Thyroid gland (tissue), 4 donors: ENCODE data around the gene STAC. TPM values are rescaled to one million over a fixed set of nuclear protein-coding genes. Genes with fewer than 3 reads are reported as not detected.
"Not testable (repeated sequence)": the region's sequence is repeated elsewhere in the genome, so short reads cannot be mapped to it uniquely, and the experiment has no call there.

Source experiments
- DNase-seq, 2 donors: peaks; one replicate each; pipeline ENCODE4 v3.0.0-alpha.2; 2019
- H3K27ac ChIP-seq, 3 donors: fragments of 200-600 bp; sonication (generic); 1 replicate in 2 of 3; 2 replicates in 1 of 3; pipeline ENCODE4 v1.5.1; 2016 to 2019; ENCODE audit warnings: mild to moderate bottlenecking in 1 of 3, moderate library complexity in 1 of 3
- H3K27me3 ChIP-seq: fragments of 200-600 bp; sonication (generic); one replicate; pipeline ENCODE4 v1.5.1; 2019
- H3K36me3 ChIP-seq, 2 donors: fragments of 200-600 bp; sonication (generic); one replicate each; pipeline ENCODE4 v1.5.1; 2016 to 2019
- H3K4me1 ChIP-seq, 2 donors: fragments of 200-600 bp; sonication (generic); one replicate each; pipeline ENCODE4 v1.5.1; 2017 to 2019
- H3K4me3 ChIP-seq, 3 donors: fragments of 200-600 bp; sonication (generic); replicated peaks in 1 of 3; 1 replicate in 2 of 3; 2 replicates in 1 of 3; pipeline ENCODE4 v1.5.1; 2016; ENCODE audit warnings: mild to moderate bottlenecking in 1 of 3
- H3K9me3 ChIP-seq: fragments of 200-600 bp; sonication (generic); one replicate; pipeline ENCODE4 v1.5.1; 2017
- CTCF ChIP-seq, 6 experiments: fragments of 200-600 bp in 3 of 6; fragments of 450-650 bp in 3 of 6; sonication (generic) in 3 of 6; IDR thresholded peaks; one replicate each; pipeline ENCODE4 v1.5.1; 2016 to 2019; ENCODE audit warnings: antibody characterized with exemption in 6 of 6, mild to moderate bottlenecking in 2 of 6, inconsistent platforms in 1 of 6, moderate library complexity in 1 of 6
- POLR2A ChIP-seq, 2 donors: fragments of 450-650 bp; IDR thresholded peaks; one replicate each; pipeline ENCODE4 v1.6.1; 2017; ENCODE audit warnings: antibody characterized with exemption in 2 of 2, mild to moderate bottlenecking in 2 of 2, moderate library complexity in 1 of 2
- WGBS, 2 donors: methylation state at CpG; one replicate each; pipeline ENCODE4 v1.1.5; 2017; 5-methylcytosine and 5-hydroxymethylcytosine counted together
- intact Hi-C: fragments of 100-400 bp; cut with DNase I; formaldehyde crosslinking; loops from one replicate; pipeline ENCODE4 v1.15.1; 2023
- total RNA-seq, 4 donors: library from RNA; depleted of rRNA; stranded (reverse); fragments of >200 nt; gene quantifications; one replicate each; pipeline ENCODE4 v1.2.3, GENCODE V29; 2016

The STAC gene
- total RNA-seq, 4 donors from 2014 or later: 0.40 to 4.7 (median 1.3) TPM; not detected in 1

DNA sequence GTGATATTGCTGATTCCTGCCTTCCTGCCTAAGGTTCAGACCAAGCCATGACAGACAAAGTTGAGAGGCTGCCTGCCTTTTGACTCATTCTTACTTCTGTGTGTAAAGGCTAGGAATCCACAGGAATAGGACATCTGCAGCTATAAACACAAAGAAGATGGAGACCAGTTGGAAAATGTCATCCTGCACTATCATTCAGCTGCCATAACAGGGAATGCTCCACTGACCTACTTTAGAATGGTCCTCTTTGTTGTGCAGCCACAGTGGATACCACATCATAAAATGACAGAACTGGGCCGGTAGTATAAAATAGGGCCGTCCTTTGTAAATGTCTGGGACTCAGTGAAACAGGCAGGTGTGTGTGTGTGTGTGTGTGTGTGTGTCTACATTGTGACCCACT lies 75.1 kb downstream of the STAC start:
- no peak for DNase-seq
- 91 to 96% methylated on average over 2 of the region's 2 CpGs for WGBS, 2 donors
- no peak for TF ChIP-seq CTCF (IDR thresholded peaks at IDR 0.05)
- TF ChIP-seq POLR2A (IDR thresholded peaks at IDR 0.05): no peak
- Histone ChIP-seq H3K36me3 (no peaks in the 10 kb centered on the region), H3K4me1 (no peaks in the 10 kb centered on the region), H3K27ac (no peak overlapping the region), H3K4me3 (no peak overlapping the region), H3K9me3 (no peaks in the 10 kb centered on the region), H3K27me3 (no peaks in the 10 kb centered on the region)
- intact Hi-C loops: no loop called here

GRCh38 chr3:36456784-36457183 lies 76.5 kb downstream of the STAC start:
- no peaks in the 10 kb centered on the region for H3K4me1 ChIP-seq
- WGBS, 2 donors: 87 to 95% methylated on average over 4 of the region's 4 CpGs
- TF ChIP-seq CTCF (IDR thresholded peaks at IDR 0.05) (no peak), POLR2A (IDR thresholded peaks at IDR 0.05) (no peak)
- H3K9me3 ChIP-seq: no peaks in the 10 kb centered on the region
- no peaks in the 10 kb centered on the region for H3K27me3 ChIP-seq
- no peaks in the 10 kb centered on the region for H3K36me3 ChIP-seq
- H3K4me3 ChIP-seq: no peak overlapping the region
- no peak overlapping the region for H3K27ac ChIP-seq
- intact Hi-C loops: no loop called here
- DNase-seq: no peak

- WGBS, 2 donors: 70 to 74% methylated on average over 5 of the region's 5 CpGs
- H3K9me3 ChIP-seq: no peaks in the 10 kb centered on the region
- H3K4me3 ChIP-seq: no peak overlapping the region
- no peak for DNase-seq
- H3K27ac ChIP-seq: no peak overlapping the region
- H3K27me3 ChIP-seq: no peaks in the 10 kb centered on the region
- no peaks in the 10 kb centered on the region for H3K36me3 ChIP-seq
- TF ChIP-seq POLR2A (IDR thresholded peaks at IDR 0.05) (no peak), CTCF (IDR thresholded peaks at IDR 0.05) (no peak)
- intact Hi-C loops: no loop called here
- no peaks in the 10 kb centered on the region for H3K4me1 ChIP-seq
These were observed 77.4 kb downstream of the STAC start for GRCh38 chr3:36457667-36458066.

DNA sequence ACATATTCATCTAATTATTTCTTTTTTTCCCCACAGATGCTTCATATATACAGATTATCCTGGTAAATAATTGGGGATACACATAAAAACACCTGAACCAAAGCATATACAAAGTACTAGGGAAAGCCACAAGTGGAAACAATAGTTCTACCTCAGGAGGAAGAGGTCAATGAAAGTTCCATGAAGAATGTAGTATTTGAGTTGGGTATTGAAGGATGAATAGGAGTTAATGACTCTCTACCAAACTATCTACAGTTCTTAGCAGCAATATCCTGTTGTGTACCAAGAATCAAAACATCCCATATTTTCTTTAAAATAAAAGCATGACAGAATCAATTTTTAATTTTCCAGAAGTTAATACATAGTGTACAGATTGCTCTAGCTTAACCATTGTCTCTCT lies 78.9 kb downstream of the STAC start:
- no peaks in the 10 kb centered on the region for H3K27me3 ChIP-seq
- H3K4me1 ChIP-seq: no peaks in the 10 kb centered on the region
- intact Hi-C loops: no loop called here
- no peak overlapping the region for H3K4me3 ChIP-seq
- no peak for DNase-seq
- no peaks in the 10 kb centered on the region for H3K9me3 ChIP-seq
- no peaks in the 10 kb centered on the region for H3K36me3 ChIP-seq
- no peak overlapping the region for H3K27ac ChIP-seq
- no peak for TF ChIP-seq POLR2A (IDR thresholded peaks at IDR 0.05)
- no peak for TF ChIP-seq CTCF (IDR thresholded peaks at IDR 0.05)

- Histone ChIP-seq H3K9me3 (no peaks in the 10 kb centered on the region), H3K4me3 (no peak overlapping the region), H3K27ac (no peak overlapping the region), H3K27me3 (no peaks in the 10 kb centered on the region), H3K36me3 (no peaks in the 10 kb centered on the region), H3K4me1 (no peaks in the 10 kb centered on the region)
- TF ChIP-seq CTCF (IDR thresholded peaks at IDR 0.05) (no peak), POLR2A (IDR thresholded peaks at IDR 0.05) (no peak)
- intact Hi-C loops: no loop called here
- DNase-seq: no peak
- 53 to 98% methylated on average over 1 of the region's 1 CpG for WGBS, 2 donors
These were observed 81.3 kb downstream of the STAC start for GRCh38 chr3:36461597-36461996.

DNA sequence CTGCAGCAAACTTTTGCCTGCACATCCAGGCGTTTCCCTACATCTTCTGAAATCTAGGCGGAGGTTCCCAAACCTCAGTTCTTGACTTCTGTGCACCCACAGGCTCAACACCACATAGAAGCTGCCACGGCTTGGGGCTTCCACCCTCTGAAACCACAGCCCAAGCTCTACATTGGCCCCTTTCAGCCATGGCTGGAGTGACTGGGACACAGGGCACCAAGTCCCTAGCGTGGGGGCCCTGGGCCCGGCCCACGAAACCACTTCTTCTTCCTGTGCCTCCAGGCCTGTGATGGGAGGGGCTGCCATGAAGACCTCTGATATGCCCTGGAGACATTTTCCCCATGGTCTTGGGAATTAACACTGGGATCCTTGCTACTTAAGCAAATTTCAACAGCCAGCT lies 91.7 kb downstream of the STAC start:
- H3K4me1 ChIP-seq, H3K27me3 ChIP-seq, H3K27ac ChIP-seq, DNase-seq, H3K9me3 ChIP-seq, H3K4me3 ChIP-seq, intact Hi-C loops, H3K36me3 ChIP-seq: not testable (repeated sequence)
- 91 to 96% methylated on average over 6 of the region's 6 CpGs for WGBS, 2 donors
